ENCODE measurements around the gene PPP1R3A.
A peak's percentile ranks its signal among the peaks of the same experiment; 100 is the strongest.

The PPP1R3A gene

GRCh38 chr7:113878394-113878992, 40.3 kb downstream of the PPP1R3A start:
- DNase-seq (ENCODE audit: low read depth), result no peak

GRCh38 chr7:113875224-113875623, 43.6 kb downstream of the PPP1R3A start:
- DNase-seq (ENCODE audit: low read depth), result no peak

GRCh38 chr7:113873554-113874151, 45.2 kb downstream of the PPP1R3A start:
- peak; percentile 3 for DNase-seq (ENCODE audit: low read depth)

GRCh38 chr7:113872981-113873380, 45.8 kb downstream of the PPP1R3A start:
- DNase-seq (ENCODE audit: low read depth), result no peak

GRCh38 chr7:113867325-113867724, 51.5 kb downstream of the PPP1R3A start:
- no peak for DNase-seq (ENCODE audit: low read depth)

- no peak for DNase-seq (ENCODE audit: low read depth)
Measured at GRCh38 chr7:113856010-113856409, 62.8 kb downstream of the PPP1R3A start.

- no peak for DNase-seq (ENCODE audit: low read depth)
Measured at GRCh38 chr7:113840954-113841353, 77.9 kb downstream of the PPP1R3A start.

- DNase-seq (ENCODE audit: low read depth), result no peak
Measured at GRCh38 chr7:113835367-113835766, 83.4 kb downstream of the PPP1R3A start.

GRCh38 chr7:113832196-113832745, 86.5 kb downstream of the PPP1R3A start:
- no peak for DNase-seq (ENCODE audit: low read depth)

GRCh38 chr7:113831556-113831955, 87.3 kb downstream of the PPP1R3A start:
- DNase-seq (ENCODE audit: low read depth), result no peak

GRCh38 chr7:113828581-113828980, 90.2 kb downstream of the PPP1R3A start:
- no peak for DNase-seq (ENCODE audit: low read depth)
